Fibroblast of peridontal ligament (primary cell): ENCODE data around the gene EIF5.
A peak's percentile ranks its signal among the peaks of the same experiment; 100 is the strongest.

Source experiments
- DNase-seq: peaks from one replicate; pipeline ENCODE4 v3.0.0-alpha.2; 2010; ENCODE audit errors: extremely low read depth

The EIF5 gene

GRCh38 chr14:103310576-103311095 is 23.4 kb upstream of the EIF5 start:
- no peak for DNase-seq

- DNase-seq, result no peak
These were observed 22.7 kb upstream of the EIF5 start for GRCh38 chr14:103311171-103311997.

GRCh38 chr14:103312006-103312635 is 21.9 kb upstream of the EIF5 start:
- DNase-seq, result no peak

- DNase-seq, result no peak
These were observed 20.3 kb upstream of the EIF5 start for GRCh38 chr14:103313704-103314103.

DNA sequence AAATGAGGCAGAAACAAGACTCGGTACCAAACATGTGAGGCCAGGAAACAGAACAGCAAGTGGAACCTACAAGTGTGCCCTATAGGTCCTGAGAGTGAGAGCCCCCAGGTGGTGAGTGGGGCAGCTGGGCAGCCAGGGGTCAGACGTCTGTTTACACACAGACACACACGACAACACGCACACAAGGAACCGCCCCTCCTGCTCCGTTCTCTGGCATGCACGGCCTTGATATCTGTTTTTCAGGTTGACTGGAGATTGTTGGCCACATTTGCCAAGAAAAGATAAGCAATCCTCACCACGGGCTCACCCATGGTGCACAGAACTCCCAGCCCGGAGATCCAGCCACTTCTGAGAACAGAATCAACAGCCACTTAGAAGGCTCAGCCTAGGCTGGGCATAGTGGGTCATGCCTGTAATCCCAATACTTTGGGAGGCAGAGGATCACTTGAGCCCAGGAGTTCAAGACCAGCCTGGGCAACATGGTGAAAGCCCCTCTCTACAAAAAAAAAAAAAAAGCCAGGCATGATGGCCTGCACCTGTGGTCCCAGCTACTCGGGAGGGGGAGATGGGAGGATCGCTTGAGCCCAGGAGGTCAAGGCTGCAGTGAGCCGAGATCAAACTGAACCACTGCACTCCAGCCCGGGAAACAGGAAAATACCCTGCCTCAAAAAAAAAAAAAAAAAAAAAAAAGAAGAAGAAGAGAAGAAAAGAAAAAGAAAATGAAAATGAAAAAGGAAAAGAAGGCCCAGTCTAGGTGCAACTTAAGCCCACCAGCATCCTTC is 19.4 kb upstream of the EIF5 start:
- no peak for DNase-seq

GRCh38 chr14:103315351-103315911 is 18.6 kb upstream of the EIF5 start:
- peak; percentile 3 for DNase-seq

DNA sequence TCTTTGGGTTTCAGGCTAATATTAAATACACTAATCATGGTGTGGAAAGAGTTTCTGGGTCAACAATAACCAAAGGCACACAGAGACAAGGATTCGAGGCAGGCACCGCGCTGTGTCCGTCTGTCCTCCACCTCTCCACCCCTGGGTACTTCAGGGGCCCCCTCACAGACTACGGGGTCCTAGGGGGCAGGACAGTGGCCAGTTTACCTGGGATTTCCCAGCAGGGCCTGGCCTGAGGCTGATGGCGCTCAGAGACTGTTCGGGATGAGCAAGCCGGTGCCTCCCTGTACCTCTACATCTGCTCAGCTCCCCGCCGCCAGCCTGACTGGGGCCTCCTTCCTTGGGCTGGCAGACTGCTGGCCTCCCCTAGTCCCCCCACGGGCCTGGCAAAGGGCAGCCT is 18.1 kb upstream of the EIF5 start:
- no peak for DNase-seq

GRCh38 chr14:103316721-103317121 is 17.3 kb upstream of the EIF5 start:
- DNase-seq, result no peak

DNA sequence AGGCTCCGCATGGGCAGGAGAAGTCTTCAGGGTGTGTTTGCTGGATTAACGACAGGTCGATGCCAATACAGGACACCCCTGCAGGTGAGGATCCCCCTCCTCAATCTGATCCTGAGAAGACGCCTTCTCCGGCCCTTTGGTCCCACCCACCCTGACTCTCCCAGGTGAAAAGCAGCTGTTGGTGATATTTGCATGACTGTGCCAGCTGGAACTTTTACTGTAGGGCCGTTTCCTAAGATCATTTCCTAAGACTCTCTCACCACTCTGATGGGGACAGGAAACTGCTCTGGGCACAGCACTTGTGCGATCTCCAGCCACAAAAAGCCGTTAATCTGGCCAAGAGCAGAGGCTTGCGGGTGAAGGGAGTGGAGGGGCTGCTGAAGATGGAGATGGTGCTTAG is 16.8 kb upstream of the EIF5 start:
- no peak for DNase-seq

GRCh38 chr14:103317976-103318580 is 16.0 kb upstream of the EIF5 start:
- DNase-seq, result no peak

DNA sequence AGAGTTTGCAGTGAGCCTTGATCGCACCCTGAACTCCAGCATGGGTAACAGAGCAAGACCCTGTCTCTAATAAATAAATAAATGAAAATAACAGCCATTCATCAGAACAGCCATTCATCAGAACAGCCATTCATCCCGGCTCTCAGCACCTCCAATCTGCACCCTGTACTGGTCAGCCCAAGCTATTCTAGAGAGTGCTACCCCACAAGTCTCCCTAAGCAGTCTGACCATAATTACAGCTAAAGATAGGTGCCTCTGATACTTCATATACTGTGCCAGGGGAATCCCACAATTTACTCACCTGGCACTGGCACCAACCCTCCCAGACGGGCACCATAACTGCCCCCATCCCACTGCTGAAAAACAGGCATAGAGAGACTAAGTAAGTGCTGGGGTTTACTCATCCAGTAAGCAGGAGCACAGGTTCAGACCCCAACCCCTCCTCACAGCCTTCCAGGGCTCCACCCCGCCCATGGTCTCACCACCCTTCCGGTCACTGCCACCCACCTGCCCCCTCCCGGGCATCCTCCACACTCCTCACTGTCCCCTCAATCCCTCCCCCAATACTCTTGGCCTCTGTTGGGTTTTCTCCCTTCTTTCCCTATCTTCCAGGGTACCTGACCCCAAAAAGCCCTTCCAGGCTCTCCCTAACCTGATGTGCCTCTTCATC is 15.2 kb upstream of the EIF5 start:
- no peak for DNase-seq

GRCh38 chr14:103319422-103319821 is 14.6 kb upstream of the EIF5 start:
- no peak for DNase-seq

DNA sequence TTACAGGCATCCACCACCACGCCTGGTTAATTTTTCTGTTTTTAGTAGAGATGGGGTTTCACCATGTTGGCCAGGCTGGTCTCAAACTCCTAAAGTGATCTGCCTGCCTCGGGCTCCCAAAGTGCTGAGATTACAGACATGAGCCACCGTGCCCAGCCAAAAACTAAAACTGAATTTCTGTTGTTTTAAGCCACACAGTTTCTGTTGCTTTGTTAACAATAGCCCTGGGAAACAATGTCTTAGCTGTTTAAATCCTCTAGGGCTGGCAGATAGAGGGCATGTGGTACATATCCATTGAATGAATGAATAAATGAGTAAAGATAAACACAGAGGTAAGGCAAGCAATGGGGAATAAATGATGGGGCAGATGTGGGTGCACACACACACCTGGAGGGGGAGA is 8.0 kb upstream of the EIF5 start:
- DNase-seq, result no peak

GRCh38 chr14:103328941-103329340 is 5.1 kb upstream of the EIF5 start:
- DNase-seq, result no peak

DNA sequence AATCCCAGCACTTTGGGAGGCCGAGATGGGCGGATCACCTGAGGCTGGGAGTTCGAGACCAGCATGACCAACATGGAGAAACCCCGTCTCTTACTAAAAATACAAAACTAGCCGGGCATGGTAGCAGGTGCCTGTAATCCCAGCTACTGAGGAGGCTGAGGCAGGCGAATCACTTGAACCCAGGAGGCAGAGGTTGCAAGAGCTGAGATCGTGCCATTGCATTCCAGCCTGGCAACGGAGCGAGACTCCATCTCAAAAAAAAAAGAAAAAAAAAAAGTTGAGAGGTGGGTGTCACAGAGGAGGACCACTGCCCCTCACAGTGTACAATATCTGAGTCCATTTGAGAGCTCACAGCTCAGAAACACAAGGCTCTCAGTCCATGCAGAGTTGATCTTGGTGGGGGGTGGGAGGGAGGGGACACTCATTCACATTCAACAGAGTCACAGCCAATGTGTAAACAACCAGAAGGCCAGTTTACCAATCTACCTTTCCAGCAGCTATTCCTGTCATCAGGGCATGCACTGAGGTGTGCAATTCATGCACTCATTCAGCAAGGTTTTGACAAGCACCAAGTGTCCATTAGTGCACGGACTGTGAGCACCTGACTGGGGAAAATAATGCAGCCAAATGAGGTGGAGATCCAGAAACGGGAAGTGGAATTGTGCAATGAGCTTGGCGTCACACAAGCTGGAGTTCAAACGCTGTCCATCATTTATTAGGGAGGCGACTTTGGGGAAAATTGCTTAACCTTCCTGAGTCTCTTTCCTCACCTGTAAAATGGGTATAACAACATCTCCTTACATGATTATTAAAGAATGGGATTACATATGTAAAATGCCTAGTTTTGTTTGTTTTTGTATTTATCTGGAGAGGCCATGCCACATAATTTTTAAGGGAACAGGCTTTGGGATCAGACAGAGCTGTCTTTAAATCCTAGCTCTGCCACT is 4.4 kb upstream of the EIF5 start:
- peak; percentile 19 for DNase-seq

GRCh38 chr14:103330536-103330935 is 3.5 kb upstream of the EIF5 start:
- DNase-seq, result no peak

GRCh38 chr14:103332143-103332919 is 1.7 kb upstream of the EIF5 start:
- peak; percentile 48 for DNase-seq

GRCh38 chr14:103334644-103335622 is 896 bp downstream of the EIF5 start:
- peak; percentile 67 for DNase-seq
